Measurements from ENCODE around the gene RXRA. TPM values are rescaled to one million over a fixed set of nuclear protein-coding genes. Genes with fewer than 3 reads are reported as not detected.

RXRA gene
- total and polyA plus RNA-seq, 2 of the 13 experiments (the other 11 are each of a cell fraction or from before 2014, with no cell fraction given) = 18.9 to 29.2 TPM

GRCh38 chr9:134329886-134330285, 3.6 kb downstream of the RXRA start:
- peaks cover 79% of the 10 kb centered on the region for H3K79me2 ChIP-seq (ENCODE audit: insufficient read depth, low read length)
- FAIRE-seq (no peak), DNase-seq (ENCODE audit: low spot score) (no peak), ATAC-seq (no peak)
- no TSS peak for BruUV-seq (replicated peaks)
- 20% methylated on average over 3 of the region's 5 CpGs for WGBS (ENCODE audit: low lambda C conversion rate)
- H4K20me1 ChIP-seq (ENCODE audit: insufficient read depth, low read length) = peaks cover 44% of the 10 kb centered on the region; the same call in 1 of the 2 replicates
- peaks cover 77% of the 10 kb centered on the region for H3K4me1 ChIP-seq (ENCODE audit: insufficient read depth, low read length)
- H3K36me3 ChIP-seq (replicated peaks in 1 of 2; ENCODE audit: control insufficient read depth in 1 of 2, insufficient read depth in 2 of 2, low read length in 2 of 2) = no peaks in the 10 kb centered on the region
- peak overlapping the region; percentile 98 for H3K4me2 ChIP-seq (ENCODE audit: low read depth, low read length)
- no peaks in the 10 kb centered on the region for H3K9me3 ChIP-seq (ENCODE audit: low read length)
- no peaks in the 10 kb centered on the region; a peak in 1 of 5 replicates for H3K27me3 ChIP-seq (ENCODE audit: control insufficient read depth in 1 of 2, insufficient read depth in 2 of 2, low read length in 2 of 2)
- intact Hi-C loops (cut with micrococcal nuclease; ENCODE audit: unreplicated experiment) = loop anchor here (5.0 to 10.0 kb wide), 2 partner anchors 37 to 155 kb away; no protein-coding TSS in a partner anchor
- in situ Hi-C loops (cut with HindIII; ENCODE audit: extremely low pct_ligation_motif_present, low pct_unique_long_range_greater_than_20kb) = loop anchor here (10.0 kb wide), 2 partner anchors 165 to 265 kb away; partner anchors contain the start of genes BRD3 and RNU6ATAC
- no peak for TF ChIP-seq ARID5B (CRISPR knock-in tag; IDR thresholded peaks at IDR 0.05)
- TF ChIP-seq HIC2 (CRISPR knock-in tag; IDR thresholded peaks at IDR 0.05; ENCODE audit: low read depth) = 0 out of 2 replicates have a peak, but pooled peaks have one; percentile 4
- no peak overlapping the region for H2AFZ ChIP-seq (ENCODE audit: low read length)
- peak overlapping the region; percentile 95 for H3K9ac ChIP-seq (ENCODE audit: insufficient read depth, low read depth, low read length)
- H3K27ac ChIP-seq (ENCODE audit: extremely low read length, insufficient read depth, low read length) = peak overlapping the region; percentile 99
- CTCF ChIA-PET (ENCODE audit: low intra/inter-chr PET ratio, low total read pairs) = no interaction called here
- peak overlapping the region; percentile 69 to 98 (median 82); a peak in 5 of 6 replicates for H3K4me3 ChIP-seq (replicated peaks in 1 of 3; ENCODE audit: insufficient read depth in 1 of 3, low read depth in 2 of 3, low read length in 3 of 3)
- POLR2A ChIA-PET = interaction anchor here (1.9 to 3.7 kb wide), 6 partner anchors 11 to 105 kb away, joined by 6 to 28 read pairs (median 16); no protein-coding TSS in a partner anchor
